Esophagus squamous epithelium (tissue), 5 donors: Measurements from ENCODE around the gene CRB2. TPM values are rescaled to one million over a fixed set of nuclear protein-coding genes. Genes with fewer than 3 reads are reported as not detected.

Source experiments
- DNase-seq: peaks from one replicate; lab custom pipeline; 2025; lab: John Stamatoyannopoulos, UW
- H3K27ac ChIP-seq, 4 donors: fragments of 200-600 bp; sonication (generic); one replicate each; pipeline ENCODE4 v1.5.1; 2016 to 2019; ENCODE audit warnings: mild to moderate bottlenecking in 1 of 4
- H3K27me3 ChIP-seq, 4 donors: fragments of 200-600 bp; sonication (generic); 1 replicate in 3 of 4; 2 replicates in 1 of 4; pipeline versions ENCODE4 v1.5.1 to v1.6.0; 2017 to 2021; ENCODE audit warnings: antibody characterized with exemption in 1 of 4
- H3K36me3 ChIP-seq, 3 donors: fragments of 200-600 bp; sonication (generic); one replicate each; pipeline ENCODE4 v1.5.1; 2016 to 2019
- H3K4me1 ChIP-seq, 3 donors: fragments of 200-600 bp; sonication (generic); one replicate each; pipeline ENCODE4 v1.5.1; 2017 to 2019
- H3K4me3 ChIP-seq, 4 donors: fragments of 200-600 bp; sonication (generic); 1 replicate in 3 of 4; 2 replicates in 1 of 4; pipeline ENCODE4 v1.5.1; 2016 to 2019; ENCODE audit warnings: mild to moderate bottlenecking in 2 of 4, moderate library complexity in 1 of 4
- H3K9me3 ChIP-seq, 3 donors: fragments of 200-600 bp; sonication (generic); one replicate each; pipeline ENCODE4 v1.5.1; 2016 to 2019
- POLR2A ChIP-seq, 4 donors: fragments of 450-650 bp; IDR thresholded peaks; one replicate each; pipeline ENCODE4 v1.6.1; 2017; ENCODE audit warnings: antibody characterized with exemption in 4 of 4, mild to moderate bottlenecking in 4 of 4, moderate library complexity in 3 of 4
- WGBS, 2 donors: methylation state at CpG; one replicate each; pipeline ENCODE4 v1.1.5; 2018; 5-methylcytosine and 5-hydroxymethylcytosine counted together
- intact Hi-C: fragments of 100-400 bp; cut with DNase I; formaldehyde crosslinking; loops from one replicate; pipeline ENCODE4 v1.15.0; 2022
- total RNA-seq, 4 donors: library from RNA; depleted of rRNA; stranded (reverse); fragments of >200 nt; gene quantifications; one replicate each; pipeline ENCODE4 v1.1.0, GENCODE V29; 2016
- TF ChIP-seq, protein P1 (sequence below), 6 experiments: fragments of 450-650 bp in 4 of 6; fragments of 200-600 bp in 2 of 6; sonication (generic) in 2 of 6; IDR thresholded peaks; one replicate each; pipeline ENCODE4 v1.5.1; 2016 to 2019; ENCODE audit warnings: antibody characterized with exemption in 6 of 6, mild to moderate bottlenecking in 4 of 6, moderate library complexity in 4 of 6
- donor health status: DM: yes; HTN: yes; CAD: no.

CRB2 gene
- total RNA-seq, 4 donors from 2014 or later = not detected

DNA sequence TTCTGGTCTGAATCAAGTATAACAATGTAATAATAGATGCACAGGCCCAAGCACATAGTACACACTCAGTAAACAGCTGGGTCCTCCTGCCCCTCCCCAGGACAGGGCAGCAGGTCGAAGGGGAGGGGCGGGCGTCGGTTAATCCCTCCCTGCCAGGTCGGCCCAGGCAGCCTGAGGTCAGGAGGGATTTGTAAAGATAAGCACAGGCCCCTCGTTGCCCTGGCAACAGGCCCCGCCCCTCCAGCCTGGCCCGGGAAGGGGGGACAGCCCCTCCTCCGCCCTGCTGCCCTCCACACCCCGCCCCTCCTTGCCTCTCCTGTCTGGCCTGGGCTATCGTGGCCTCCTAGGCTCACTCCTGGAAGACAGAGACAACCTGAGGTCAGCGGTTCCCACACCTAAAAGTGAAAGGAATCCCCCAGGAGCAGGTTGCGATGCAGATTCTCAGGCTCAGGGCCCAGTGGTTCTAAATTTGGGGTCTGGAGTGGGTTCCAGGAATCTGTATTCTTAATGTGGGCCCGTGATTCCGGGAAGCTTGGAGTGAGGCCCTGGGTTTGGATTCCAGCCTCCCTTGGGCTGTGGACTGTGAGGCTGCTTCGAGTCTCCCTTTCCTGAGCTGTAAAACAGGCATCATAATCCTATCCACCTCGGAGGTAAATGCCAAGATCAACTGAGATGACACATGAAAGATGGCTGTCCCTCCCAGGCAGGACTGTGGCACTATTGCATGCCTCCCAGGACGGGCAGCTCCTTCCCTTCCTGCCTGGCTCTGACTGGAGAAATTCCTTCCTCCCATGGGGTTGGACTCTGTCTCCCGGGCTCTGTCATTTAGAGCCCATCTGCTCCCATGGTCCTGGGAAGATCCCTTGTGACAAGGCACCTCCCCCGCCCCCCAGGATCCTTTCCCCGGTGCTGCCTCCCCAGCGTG lies 4.4 kb downstream of the CRB2 start:
- no peak for DNase-seq
- Histone ChIP-seq H3K4me3 (no peak overlapping the region), H3K27ac (no peak overlapping the region), H3K9me3 (no peaks in the 10 kb centered on the region), H3K27me3 (peaks cover 0 to 8% (median 0%) of the 10 kb centered on the region in 4 donors), H3K36me3 (no peaks in the 10 kb centered on the region), H3K4me1 (peaks cover 0 to 18% (median 0%) of the 10 kb centered on the region in 3 donors)
- intact Hi-C loops = no loop called here
- 24 to 44% methylated on average over 10 to 12 of the region's 22 CpGs for WGBS, 2 donors
- no peak for TF ChIP-seq POLR2A (IDR thresholded peaks at IDR 0.05)
- TF ChIP-seq, protein P1, sequence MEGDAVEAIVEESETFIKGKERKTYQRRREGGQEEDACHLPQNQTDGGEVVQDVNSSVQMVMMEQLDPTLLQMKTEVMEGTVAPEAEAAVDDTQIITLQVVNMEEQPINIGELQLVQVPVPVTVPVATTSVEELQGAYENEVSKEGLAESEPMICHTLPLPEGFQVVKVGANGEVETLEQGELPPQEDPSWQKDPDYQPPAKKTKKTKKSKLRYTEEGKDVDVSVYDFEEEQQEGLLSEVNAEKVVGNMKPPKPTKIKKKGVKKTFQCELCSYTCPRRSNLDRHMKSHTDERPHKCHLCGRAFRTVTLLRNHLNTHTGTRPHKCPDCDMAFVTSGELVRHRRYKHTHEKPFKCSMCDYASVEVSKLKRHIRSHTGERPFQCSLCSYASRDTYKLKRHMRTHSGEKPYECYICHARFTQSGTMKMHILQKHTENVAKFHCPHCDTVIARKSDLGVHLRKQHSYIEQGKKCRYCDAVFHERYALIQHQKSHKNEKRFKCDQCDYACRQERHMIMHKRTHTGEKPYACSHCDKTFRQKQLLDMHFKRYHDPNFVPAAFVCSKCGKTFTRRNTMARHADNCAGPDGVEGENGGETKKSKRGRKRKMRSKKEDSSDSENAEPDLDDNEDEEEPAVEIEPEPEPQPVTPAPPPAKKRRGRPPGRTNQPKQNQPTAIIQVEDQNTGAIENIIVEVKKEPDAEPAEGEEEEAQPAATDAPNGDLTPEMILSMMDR (IDR thresholded peaks at IDR 0.05) = no peak

GRCh38 chr9:123361086-123361730 lies 5.2 kb downstream of the CRB2 start:
- WGBS, 2 donors = 44 to 48% methylated on average over 3 of the region's 10 CpGs

DNA sequence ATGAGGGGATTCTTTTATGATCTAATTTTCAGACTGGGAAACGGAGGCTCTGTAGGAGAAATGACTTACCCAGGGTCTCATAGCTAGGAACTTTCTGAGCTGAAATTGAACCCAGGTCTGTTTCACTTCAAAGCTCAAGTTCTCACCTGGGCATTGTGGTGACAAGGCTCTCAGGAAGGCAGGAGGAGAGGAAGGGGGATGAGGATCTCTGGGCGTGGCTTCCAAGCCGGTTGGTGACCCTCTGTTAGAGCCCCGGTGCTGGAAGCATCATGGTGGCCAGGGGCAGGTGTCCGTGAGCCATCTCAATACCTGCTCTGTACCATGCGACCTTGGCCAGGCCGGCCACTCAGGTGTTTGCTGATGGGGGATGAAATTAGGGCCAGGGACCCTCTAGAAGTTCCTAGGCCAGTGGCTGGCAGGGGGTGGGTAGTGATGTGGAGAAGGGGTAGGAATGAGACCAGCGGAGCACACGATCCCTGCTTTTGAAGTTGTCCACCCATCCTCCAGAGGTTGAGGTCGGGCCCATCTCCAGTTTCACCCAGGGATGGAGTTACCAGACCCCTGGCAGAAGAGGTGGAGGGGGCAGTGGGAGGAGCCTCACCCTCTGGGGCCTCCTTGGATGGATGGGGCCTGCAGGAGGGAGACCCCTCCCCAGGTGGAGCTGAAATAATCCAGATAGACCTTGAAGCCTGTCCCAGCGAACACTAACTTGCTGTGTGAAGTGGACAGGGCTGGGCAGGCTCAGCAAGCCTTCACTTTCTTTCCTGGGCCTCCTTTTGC lies 5.9 kb downstream of the CRB2 start:
- intact Hi-C loops = no loop called here
- H3K4me1 ChIP-seq = peaks cover 0 to 18% (median 0%) of the 10 kb centered on the region in 3 donors
- no peak overlapping the region for H3K4me3 ChIP-seq
- H3K27me3 ChIP-seq = peaks cover 0 to 13% (median 0%) of the 10 kb centered on the region in 4 donors
- TF ChIP-seq, protein P1 (IDR thresholded peaks at IDR 0.05) = no peak
- TF ChIP-seq POLR2A (IDR thresholded peaks at IDR 0.05) = no peak
- WGBS, 2 donors = 74 to 77% methylated on average over 10 of the region's 11 CpGs
- no peak for DNase-seq
- no peaks in the 10 kb centered on the region for H3K9me3 ChIP-seq
- no peaks in the 10 kb centered on the region for H3K36me3 ChIP-seq
- no peak overlapping the region for H3K27ac ChIP-seq

More at GRCh38 chr9:123361086-123361730, 5.2 kb downstream of the CRB2 start:
- Histone ChIP-seq H3K27ac (no peak overlapping the region), H3K4me3 (no peak overlapping the region), H3K4me1 (peaks cover 0 to 18% (median 0%) of the 10 kb centered on the region in 3 donors), H3K36me3 (no peaks in the 10 kb centered on the region), H3K9me3 (no peaks in the 10 kb centered on the region), H3K27me3 (peaks cover 0 to 8% (median 0%) of the 10 kb centered on the region in 4 donors)
- no peak for TF ChIP-seq POLR2A (IDR thresholded peaks at IDR 0.05)
- TF ChIP-seq, protein P1 (IDR thresholded peaks at IDR 0.05) = no peak
- no peak for DNase-seq
- intact Hi-C loops = no loop called here

- peaks cover 0 to 23% (median 0%) of the 10 kb centered on the region in 4 donors for H3K27me3 ChIP-seq
- peaks cover 0 to 18% (median 0%) of the 10 kb centered on the region in 3 donors for H3K4me1 ChIP-seq
- DNase-seq = no peak
- 86 to 88% methylated on average over 4 to 8 of the region's 23 CpGs for WGBS, 2 donors
- no peak for TF ChIP-seq POLR2A (IDR thresholded peaks at IDR 0.05)
- TF ChIP-seq, protein P1 (IDR thresholded peaks at IDR 0.05) = no peak
- no peaks in the 10 kb centered on the region for H3K36me3 ChIP-seq
- H3K4me3 ChIP-seq = no peak overlapping the region
- H3K9me3 ChIP-seq = no peaks in the 10 kb centered on the region
- intact Hi-C loops = no loop called here
- no peak overlapping the region for H3K27ac ChIP-seq
These were observed 6.9 kb downstream of the CRB2 start for GRCh38 chr9:123362856-123363255.
